Right renal cortex interstitium (tissue), 3 donors: Measurements from ENCODE around the gene EPHA8. TPM values are rescaled to one million over a fixed set of nuclear protein-coding genes. Genes with fewer than 3 reads are reported as not detected.

ENCODE experiments used
- DNase-seq, 3 donors: peaks; one replicate each; pipeline ENCODE4 v3.0.0-alpha.2; 2013; ENCODE audit warnings: low read depth in 3 of 3, low spot score in 2 of 3
- polyA plus RNA-seq, 3 donors: library from polyadenylated mRNA; unstranded; fragments of 120-200 nt; gene quantifications; one replicate each; pipeline ENCODE4 v1.2.1, GENCODE V29; 2013; ENCODE audit not compliant: insufficient read length in 3 of 3

Gene EPHA8
- polyA plus RNA-seq, 3 donors, result 1.0 to 1.4 (median 1.3) TPM

DNA sequence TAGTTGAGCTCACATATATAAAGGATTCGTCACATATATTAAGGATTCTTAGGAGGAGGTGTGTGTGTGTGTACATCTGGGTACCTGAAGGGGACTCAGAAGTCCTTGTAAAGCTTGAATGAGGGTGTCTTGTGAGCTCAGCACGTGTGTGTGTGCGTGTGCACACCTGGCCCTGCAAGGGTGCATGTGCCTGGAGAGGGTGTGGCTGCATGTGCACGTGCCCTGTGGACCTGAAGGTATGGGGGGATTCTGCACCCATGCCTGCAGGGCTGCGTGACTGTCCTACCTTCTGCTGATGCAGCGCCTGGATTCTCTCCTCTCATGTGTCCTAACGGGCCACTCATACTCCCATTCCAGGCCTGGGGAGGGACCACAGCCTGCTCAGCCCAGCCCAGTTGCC lies 24.0 kb downstream of the EPHA8 start:
- no peak for DNase-seq

DNA sequence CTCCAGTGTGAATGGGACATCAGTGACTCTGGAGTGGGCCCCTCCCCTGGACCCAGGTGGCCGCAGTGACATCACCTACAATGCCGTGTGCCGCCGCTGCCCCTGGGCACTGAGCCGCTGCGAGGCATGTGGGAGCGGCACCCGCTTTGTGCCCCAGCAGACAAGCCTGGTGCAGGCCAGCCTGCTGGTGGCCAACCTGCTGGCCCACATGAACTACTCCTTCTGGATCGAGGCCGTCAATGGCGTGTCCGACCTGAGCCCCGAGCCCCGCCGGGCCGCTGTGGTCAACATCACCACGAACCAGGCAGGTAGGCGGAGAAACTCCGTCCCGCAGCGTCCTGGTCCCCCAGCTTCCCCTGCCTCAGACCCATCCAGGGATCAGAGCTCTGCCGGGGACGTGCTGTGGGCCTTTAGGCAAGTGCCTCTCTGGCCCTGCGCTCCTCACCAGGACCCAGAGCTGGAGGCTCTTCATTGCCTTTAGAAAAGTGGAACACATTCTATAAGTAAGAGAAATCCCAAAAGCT lies 25.7 kb downstream of the EPHA8 start:
- no peak for DNase-seq

DNA sequence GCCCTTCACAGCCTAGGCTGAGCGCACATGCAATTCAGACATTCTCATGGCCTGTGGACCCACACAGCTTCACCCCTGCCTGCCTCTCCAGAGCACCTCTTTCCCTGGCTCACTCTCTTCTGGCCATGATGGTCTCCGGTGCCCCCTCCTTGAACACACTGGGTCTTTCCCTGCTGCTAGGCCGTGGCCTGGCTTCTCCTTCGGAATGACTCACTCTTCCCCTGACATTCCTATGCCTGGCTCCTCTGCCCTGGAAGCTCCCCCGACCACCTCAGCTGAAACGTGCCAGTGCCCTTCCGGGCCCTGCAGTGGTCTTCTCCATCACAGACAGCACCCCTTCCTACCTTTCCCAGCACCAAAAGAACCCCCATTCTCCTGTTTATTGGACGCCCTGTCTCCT lies 28.3 kb downstream of the EPHA8 start:
- DNase-seq, result no peak

DNA sequence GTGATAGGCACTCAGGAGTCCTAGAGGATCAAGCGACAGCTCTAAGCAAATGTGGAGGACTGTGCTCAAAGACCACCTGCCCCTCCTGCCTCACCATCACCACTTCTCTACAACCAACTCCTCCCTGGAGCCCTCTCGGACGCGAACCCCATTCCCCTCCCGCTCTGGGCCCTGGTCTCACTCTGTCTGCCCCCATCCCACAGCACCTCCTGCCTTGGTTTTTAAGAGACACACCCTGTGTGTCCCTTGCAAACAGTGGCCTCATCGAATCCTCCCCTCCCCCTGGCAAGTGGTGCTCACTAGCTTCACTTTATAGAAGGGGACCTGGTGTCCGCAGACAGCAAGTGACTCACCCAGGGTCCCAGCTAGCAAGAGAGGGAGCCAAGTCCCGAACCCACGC lies 28.8 kb downstream of the EPHA8 start:
- no peak for DNase-seq

DNA sequence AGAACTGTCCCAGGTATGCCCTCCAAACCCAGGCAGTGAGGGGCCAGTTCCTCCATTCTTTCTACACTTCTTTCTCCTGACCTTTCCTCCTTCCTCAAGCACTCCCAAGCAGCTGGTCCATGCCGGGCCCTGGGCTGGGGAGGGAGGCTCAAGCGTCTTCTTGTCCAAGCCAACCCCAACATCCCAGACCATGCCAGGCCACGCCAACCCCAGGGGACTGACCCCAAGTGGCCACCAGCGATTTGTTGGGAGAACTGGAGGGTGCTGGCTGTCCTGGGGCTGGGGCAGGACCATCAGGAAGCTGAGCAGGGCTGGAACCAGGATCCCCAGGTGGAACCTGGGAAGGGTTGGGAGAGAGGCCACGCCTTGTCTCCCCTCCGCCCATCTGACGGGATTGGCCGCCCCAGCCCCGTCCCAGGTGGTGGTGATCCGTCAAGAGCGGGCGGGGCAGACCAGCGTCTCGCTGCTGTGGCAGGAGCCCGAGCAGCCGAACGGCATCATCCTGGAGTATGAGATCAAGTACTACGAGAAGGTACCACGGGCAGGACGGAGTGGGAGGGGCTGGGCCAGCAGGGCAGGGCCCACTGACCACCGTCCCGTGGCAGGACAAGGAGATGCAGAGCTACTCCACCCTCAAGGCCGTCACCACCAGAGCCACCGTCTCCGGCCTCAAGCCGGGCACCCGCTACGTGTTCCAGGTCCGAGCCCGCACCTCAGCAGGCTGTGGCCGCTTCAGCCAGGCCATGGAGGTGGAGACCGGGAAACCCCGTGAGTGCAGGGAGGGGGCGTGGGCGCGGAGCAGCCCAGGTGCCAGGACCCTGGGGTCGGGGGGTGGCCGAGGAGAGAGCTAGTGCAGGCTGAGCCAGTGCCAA lies 29.9 kb downstream of the EPHA8 start:
- DNase-seq, result no peak

DNA sequence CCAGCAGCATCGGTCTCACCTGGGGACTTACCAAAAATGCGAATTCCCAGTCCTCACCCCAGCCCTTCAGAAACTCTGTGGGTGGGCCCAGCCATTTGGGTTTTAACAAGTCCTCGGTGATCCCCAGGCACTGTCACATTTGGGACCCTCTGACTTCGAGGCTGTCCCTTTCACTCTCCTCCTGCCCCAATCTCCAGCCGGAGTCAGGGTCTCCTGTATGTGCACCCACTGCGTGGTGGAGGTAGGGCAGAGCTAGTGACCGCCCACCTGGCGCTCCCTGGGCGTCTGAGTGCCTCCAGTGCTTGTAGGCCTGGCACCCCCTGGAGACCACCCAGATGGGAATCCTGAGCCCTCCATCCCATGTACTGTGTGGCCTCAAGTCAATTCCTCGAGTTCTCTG lies 31.1 kb downstream of the EPHA8 start:
- no peak for DNase-seq

DNA sequence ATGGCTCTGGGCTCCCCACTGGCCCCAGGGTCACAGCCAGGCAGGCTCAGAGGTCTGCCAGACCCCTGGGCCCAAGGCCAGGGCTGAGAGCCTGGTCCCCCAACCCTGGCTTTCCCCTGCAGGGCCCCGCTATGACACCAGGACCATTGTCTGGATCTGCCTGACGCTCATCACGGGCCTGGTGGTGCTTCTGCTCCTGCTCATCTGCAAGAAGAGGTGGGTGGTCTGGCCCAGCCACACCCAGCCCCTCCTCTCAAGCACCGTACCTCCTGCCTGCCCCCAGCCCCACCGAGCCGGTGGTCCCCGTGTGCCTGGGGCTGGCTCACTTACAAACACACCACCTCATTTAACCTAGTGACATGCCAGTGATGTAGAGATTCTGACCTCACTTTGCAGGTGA lies 31.8 kb downstream of the EPHA8 start:
- no peak for DNase-seq

DNA sequence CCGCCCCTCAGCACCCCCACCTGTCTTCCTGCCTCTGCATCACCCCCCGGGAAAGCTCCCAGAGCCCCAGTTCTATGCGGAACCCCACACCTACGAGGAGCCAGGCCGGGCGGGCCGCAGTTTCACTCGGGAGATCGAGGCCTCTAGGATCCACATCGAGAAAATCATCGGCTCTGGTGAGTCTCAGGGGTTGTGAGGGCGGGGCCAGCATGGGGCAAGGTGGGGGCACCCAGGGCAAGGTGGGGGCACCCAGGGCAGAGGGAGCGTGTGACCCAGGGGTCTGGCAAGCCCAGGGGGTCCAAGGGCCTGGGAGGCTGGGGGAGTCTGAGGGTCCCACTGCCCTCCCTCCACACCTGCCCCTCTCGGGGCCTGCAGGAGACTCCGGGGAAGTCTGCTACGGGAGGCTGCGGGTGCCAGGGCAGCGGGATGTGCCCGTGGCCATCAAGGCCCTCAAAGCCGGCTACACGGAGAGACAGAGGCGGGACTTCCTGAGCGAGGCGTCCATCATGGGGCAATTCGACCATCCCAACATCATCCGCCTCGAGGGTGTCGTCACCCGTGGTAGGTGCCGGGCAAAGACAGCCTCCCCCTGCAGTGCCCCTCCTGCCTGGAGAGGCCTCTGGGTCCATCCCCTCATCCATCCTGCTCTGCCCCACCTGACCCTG lies 34.1 kb downstream of the EPHA8 start:
- DNase-seq, result no peak

GRCh38 chr1:22597996-22598395 lies 34.7 kb downstream of the EPHA8 start:
- no peak for DNase-seq

GRCh38 chr1:22598736-22599135 lies 35.4 kb downstream of the EPHA8 start:
- DNase-seq, result no peak

GRCh38 chr1:22600071-22600816 lies 37.0 kb downstream of the EPHA8 start:
- no peak for DNase-seq

DNA sequence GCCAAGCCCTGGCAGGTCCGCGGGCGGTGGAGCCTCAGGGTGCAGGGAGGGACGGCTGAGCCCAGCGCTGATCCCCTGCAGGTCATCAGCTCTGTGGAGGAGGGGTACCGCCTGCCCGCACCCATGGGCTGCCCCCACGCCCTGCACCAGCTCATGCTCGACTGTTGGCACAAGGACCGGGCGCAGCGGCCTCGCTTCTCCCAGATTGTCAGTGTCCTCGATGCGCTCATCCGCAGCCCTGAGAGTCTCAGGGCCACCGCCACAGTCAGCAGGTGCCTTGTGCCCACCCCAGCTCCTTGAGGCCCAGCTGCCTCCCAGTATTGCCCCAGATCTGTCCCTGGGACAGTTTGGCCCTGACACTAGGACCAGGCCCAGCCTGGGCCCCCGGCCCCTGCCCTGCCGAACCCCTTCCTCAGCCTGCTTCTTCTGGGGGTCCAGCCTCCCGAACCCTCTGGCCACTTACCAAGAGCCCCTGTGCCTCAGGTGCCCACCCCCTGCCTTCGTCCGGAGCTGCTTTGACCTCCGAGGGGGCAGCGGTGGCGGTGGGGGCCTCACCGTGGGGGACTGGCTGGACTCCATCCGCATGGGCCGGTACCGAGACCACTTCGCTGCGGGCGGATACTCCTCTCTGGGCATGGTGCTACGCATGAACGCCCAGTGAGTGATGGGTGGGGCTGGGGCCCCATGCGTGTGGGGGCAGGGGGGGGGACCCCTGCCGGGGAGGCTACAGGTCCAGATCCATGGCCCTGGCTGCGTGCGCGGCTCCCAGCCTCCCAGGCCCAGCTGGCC lies 37.7 kb downstream of the EPHA8 start:
- DNase-seq, result no peak

DNA sequence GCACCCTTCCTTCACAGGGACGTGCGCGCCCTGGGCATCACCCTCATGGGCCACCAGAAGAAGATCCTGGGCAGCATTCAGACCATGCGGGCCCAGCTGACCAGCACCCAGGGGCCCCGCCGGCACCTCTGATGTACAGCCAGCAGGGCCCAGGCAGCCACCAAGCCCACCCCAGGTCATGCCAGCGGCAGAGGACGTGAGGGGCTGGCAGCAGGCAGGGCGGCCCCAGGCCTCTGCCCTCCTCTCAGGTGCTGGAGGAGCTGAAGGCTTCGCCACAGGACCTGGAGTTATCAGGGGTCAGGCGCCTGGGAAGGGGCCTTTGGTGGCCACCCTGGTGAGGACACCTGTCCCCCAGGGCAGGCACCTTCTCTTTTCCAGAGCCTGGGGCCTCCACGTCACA lies 38.3 kb downstream of the EPHA8 start:
- DNase-seq, result no peak

DNA sequence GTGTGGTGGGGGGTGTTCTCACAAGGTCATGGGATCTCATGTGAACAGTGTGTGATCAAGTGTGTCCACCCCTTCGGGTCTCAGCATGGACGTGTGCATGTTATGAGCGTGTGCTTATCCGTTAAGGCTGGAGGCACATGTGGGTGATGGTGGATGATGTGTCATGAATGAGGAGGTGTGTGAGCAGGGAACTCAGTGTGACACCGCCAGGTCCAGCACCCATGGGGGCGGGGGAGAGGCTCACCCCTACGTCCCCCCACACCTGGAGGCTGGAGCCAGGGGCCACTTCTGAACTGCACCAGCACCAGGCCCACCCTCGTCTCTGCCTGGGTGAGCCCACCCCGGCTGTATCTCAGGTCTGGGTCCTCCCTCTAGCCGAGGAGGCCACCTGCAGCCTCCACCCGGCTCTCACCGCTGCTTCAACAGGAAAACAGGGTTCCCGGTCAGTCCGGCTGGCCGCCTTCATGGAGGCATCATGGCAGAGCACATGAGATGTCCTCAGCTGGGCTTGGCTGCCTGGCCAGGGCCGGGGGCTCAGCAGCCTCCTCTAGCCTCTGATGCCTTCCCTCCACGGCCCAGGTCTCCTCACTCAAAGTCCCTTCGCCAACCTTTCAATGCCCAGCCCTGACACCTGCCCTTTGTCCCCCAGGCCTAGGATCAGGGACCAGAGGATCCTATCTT lies 38.9 kb downstream of the EPHA8 start:
- DNase-seq, result no peak

DNA sequence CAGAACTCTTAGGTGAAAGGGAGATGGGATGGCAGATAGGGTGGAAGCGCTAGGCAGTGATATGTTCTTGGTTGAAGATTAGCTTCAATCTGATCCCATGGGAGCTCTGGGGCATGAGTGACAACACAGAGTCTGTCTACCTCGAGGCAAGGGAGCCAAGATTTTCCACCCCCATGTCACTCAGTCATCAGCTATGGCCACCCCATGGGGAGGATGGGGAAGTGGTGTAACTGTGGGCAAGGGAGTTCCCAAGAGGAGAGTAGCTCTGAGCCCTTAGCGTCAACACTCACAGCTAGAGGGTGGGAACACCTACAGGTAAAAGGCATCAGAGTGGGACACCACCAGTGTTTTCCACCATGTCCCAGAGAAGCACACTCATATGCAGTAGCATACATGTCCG lies 42.9 kb downstream of the EPHA8 start:
- no peak for DNase-seq

- DNase-seq, result no peak
These were observed 43.9 kb downstream of the EPHA8 start for GRCh38 chr1:22607154-22607553.

GRCh38 chr1:22608361-22608760 lies 45.1 kb downstream of the EPHA8 start:
- no peak for DNase-seq

DNA sequence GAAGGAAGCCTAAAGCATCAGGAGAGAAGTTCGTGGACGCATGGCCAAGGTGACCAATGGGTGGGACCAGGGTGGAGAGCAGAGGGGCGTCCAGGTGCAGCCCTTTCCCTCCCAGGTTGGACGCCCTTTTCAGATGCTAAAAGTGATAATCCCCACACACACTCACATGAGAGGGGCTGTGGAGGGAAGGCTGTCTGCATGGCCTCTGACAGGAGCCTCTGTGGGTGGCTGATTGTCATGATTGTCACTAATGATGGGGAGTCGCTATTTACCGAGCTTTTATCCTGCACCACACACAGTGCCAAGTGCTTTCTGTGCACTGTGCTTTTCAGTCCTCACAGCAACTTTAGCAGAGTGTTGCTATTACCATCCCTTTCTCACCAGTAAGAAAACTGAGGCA lies 46.0 kb downstream of the EPHA8 start:
- no peak for DNase-seq

DNA sequence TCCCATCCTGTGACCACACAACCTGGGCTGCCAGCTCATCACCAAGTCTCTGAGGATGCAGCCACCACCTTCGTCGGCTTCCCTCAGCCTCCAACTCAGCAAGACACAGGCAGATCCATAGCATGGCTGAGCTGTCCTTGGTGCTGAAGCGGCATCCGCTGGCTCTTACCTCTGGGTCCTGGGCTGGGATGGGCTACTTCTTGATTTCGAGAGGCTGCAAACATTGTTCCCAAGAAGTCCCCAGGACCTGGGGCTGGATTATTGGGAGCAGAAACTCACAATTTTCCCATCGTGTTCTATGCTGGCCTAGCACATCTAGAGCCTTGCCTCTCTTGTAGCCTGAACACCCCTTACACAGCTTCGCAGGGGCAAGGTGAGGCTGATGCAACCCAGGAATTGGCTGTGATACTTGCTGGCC lies 48.2 kb downstream of the EPHA8 start:
- DNase-seq, result peak; percentile 66 to 74 (median 71)
